RWPE2 (cell line): ENCODE measurements around the gene TBX2.
"Not testable (repeated sequence)": the region's sequence is repeated elsewhere in the genome, so short reads cannot be mapped to it uniquely, and the experiment has no call there.

ENCODE experiments used
- ATAC-seq: fragments of 200-7000 bp; cut with Tn5 transposase; 3 replicates; pipeline ENCODE4 v1.9.1; 2021; ENCODE audit warnings: low read depth
- DNase-seq: peaks from one replicate; pipeline ENCODE4 v3.0.0-alpha.2; 2020; ENCODE audit warnings: low spot score
- H3K27ac ChIP-seq: fragments of 450-650 bp; 2 replicates; pipeline ENCODE4 v1.5.1; 2017; ENCODE audit warnings: mild to moderate bottlenecking; ENCODE audit not compliant: poor library complexity, severe bottlenecking
- H3K27me3 ChIP-seq: fragments of 250-450 bp; sonication (Bioruptor Pico); 2 replicates; pipeline ENCODE4 v1.5.1; 2021; ENCODE audit warnings: mild to moderate bottlenecking, moderate library complexity; ENCODE audit not compliant: insufficient read depth, poor library complexity, severe bottlenecking
- H3K36me3 ChIP-seq: fragments of 250-450 bp; sonication (Bioruptor Pico); 2 replicates; pipeline ENCODE4 v1.5.1; 2020; ENCODE audit warnings: low read depth, mild to moderate bottlenecking, moderate library complexity
- H3K4me1 ChIP-seq: fragments of 250-450 bp; sonication (Bioruptor Pico); 2 replicates; pipeline ENCODE4 v1.5.1; 2021; ENCODE audit warnings: mild to moderate bottlenecking, moderate library complexity; ENCODE audit not compliant: insufficient read depth, poor library complexity, severe bottlenecking
- H3K4me3 ChIP-seq: fragments of 250-450 bp; sonication (Bioruptor Pico); 2 replicates; pipeline ENCODE4 v1.5.1; 2021; ENCODE audit warnings: mild to moderate bottlenecking, moderate library complexity; ENCODE audit not compliant: severe bottlenecking
- H3K9me3 ChIP-seq: fragments of 250-450 bp; sonication (Bioruptor Pico); 2 replicates; pipeline ENCODE4 v1.5.1; 2021; ENCODE audit warnings: mild to moderate bottlenecking, moderate library complexity; ENCODE audit not compliant: severe bottlenecking
- CTCF ChIP-seq: fragments of 450-650 bp; IDR thresholded peaks from one replicate; pipeline ENCODE4 v1.5.1; 2017; ENCODE audit warnings: mild to moderate bottlenecking, moderate library complexity; ENCODE audit not compliant: poor library complexity, severe bottlenecking

Gene TBX2

GRCh38 chr17:61429274-61429673 is 29.6 kb downstream of the TBX2 start:
- no peaks in the 10 kb centered on the region for H3K9me3 ChIP-seq
- H3K27ac ChIP-seq: no peak overlapping the region
- TF ChIP-seq CTCF: no peak
- DNase-seq (no peak), ATAC-seq (no peak)
- no peak overlapping the region for H3K4me3 ChIP-seq
- no peaks in the 10 kb centered on the region for H3K4me1 ChIP-seq
- H3K27me3 ChIP-seq: no peaks in the 10 kb centered on the region
- H3K36me3 ChIP-seq: no peaks in the 10 kb centered on the region

GRCh38 chr17:61429831-61430230 is 30.2 kb downstream of the TBX2 start:
- not testable (repeated sequence) for DNase-seq, H3K36me3 ChIP-seq, H3K4me3 ChIP-seq, H3K4me1 ChIP-seq, H3K9me3 ChIP-seq, H3K27me3 ChIP-seq, ATAC-seq, H3K27ac ChIP-seq

- ATAC-seq (no peak; the same call in 2 of the 3 replicates), DNase-seq (no peak)
- Histone ChIP-seq H3K4me3 (no peak overlapping the region), H3K27me3 (no peaks in the 10 kb centered on the region), H3K36me3 (no peaks in the 10 kb centered on the region), H3K9me3 (peaks cover 4% of the 10 kb centered on the region), H3K4me1 (no peaks in the 10 kb centered on the region), H3K27ac (no peak overlapping the region)
- TF ChIP-seq CTCF: no peak
Measured at GRCh38 chr17:61431594-61432311, 32.1 kb downstream of the TBX2 start.

- H3K4me1 ChIP-seq: no peaks in the 10 kb centered on the region
- ATAC-seq (no peak), DNase-seq (no peak)
- no peak overlapping the region for H3K27ac ChIP-seq
- no peaks in the 10 kb centered on the region for H3K27me3 ChIP-seq
- H3K9me3 ChIP-seq: peaks cover 4% of the 10 kb centered on the region
- TF ChIP-seq CTCF: no peak
- no peak overlapping the region for H3K4me3 ChIP-seq
- no peaks in the 10 kb centered on the region for H3K36me3 ChIP-seq
Measured at GRCh38 chr17:61436273-61436672, 36.6 kb downstream of the TBX2 start.

- ATAC-seq: no peak
- H3K4me1 ChIP-seq: no peaks in the 10 kb centered on the region
- TF ChIP-seq CTCF: no peak
Measured at GRCh38 chr17:61436995-61437704, 37.5 kb downstream of the TBX2 start.

More at GRCh38 chr17:61436995-61437704, 37.5 kb downstream of the TBX2 start:
- H3K4me3 ChIP-seq: no peak overlapping the region
- H3K27ac ChIP-seq: no peak overlapping the region
- no peaks in the 10 kb centered on the region for H3K27me3 ChIP-seq
- DNase-seq: no peak
- H3K36me3 ChIP-seq: no peaks in the 10 kb centered on the region
- H3K9me3 ChIP-seq: peaks cover 4% of the 10 kb centered on the region
